Immature natural killer cell (primary cell): Measurements from ENCODE around the gene GFPT2. TPM values are rescaled to one million over a fixed set of nuclear protein-coding genes. Genes with fewer than 3 reads are reported as not detected.

ENCODE experiments used
- DNase-seq, 3 donors: peaks; one replicate each; pipeline ENCODE4 v3.0.0; 2022; ENCODE audit warnings: mixed read lengths in 1 of 3
- H3K27ac Mint-ChIP-seq, 6 donors: one replicate each; pipeline ENCODE4 v1.8.0; 2020; ENCODE audit warnings: mixed read lengths in 6 of 6, mild to moderate bottlenecking in 5 of 6, inconsistent platforms in 4 of 6, moderate library complexity in 3 of 6
- H3K27me3 Mint-ChIP-seq, 3 donors: one replicate each; pipeline ENCODE4 v1.8.0; 2020 to 2021; ENCODE audit warnings: low read depth in 3 of 3, mild to moderate bottlenecking in 3 of 3, mixed read lengths in 3 of 3, moderate library complexity in 3 of 3, inconsistent platforms in 1 of 3
- H3K36me3 Mint-ChIP-seq, 3 donors: one replicate each; pipeline ENCODE4 v1.8.0; 2020; ENCODE audit warnings: mixed read lengths in 3 of 3, inconsistent platforms in 2 of 3, mild to moderate bottlenecking in 2 of 3
- H3K4me1 Mint-ChIP-seq, 2 donors: one replicate each; pipeline ENCODE4 v1.8.0; 2020; ENCODE audit warnings: inconsistent platforms in 2 of 2, mild to moderate bottlenecking in 2 of 2, mixed read lengths in 2 of 2, moderate library complexity in 1 of 2
- H3K4me3 Mint-ChIP-seq, 5 donors: one replicate each; pipeline ENCODE4 v1.8.0; 2020; ENCODE audit warnings: mild to moderate bottlenecking in 5 of 5, mixed read lengths in 5 of 5, inconsistent platforms in 3 of 5, moderate library complexity in 3 of 5
- H3K9me3 Mint-ChIP-seq, 6 donors: one replicate each; pipeline ENCODE4 v1.8.0; 2020; ENCODE audit warnings: mild to moderate bottlenecking in 6 of 6, mixed read lengths in 6 of 6, inconsistent platforms in 4 of 6, moderate library complexity in 3 of 6
- polyA plus RNA-seq, 3 donors: library from polyadenylated mRNA; unstranded; fragments of 300-500 nt; fragmentation: Illumina TruSeq; gene quantifications; one replicate each; pipeline ENCODE4 v1.2.3, GENCODE V29; 2021

The GFPT2 gene
- polyA plus RNA-seq, 3 donors from 2014 or later = not detected

GRCh38 chr5:180291943-180292831 is 60.9 kb downstream of the GFPT2 start, which contains the start of gene MAPK9:
MAPK9 (minus strand) TSS chr5:180292083; CDS start chr5:180280561, 11,522 bp downstream.
- peak; percentile 84 to 88 (median 87) for DNase-seq
- Mint-ChIP-seq H3K9me3 (no peaks in the 10 kb centered on the region), H3K4me3 (peak within 1 kb of the TSS; percentile 95 to 99 (median 97)), H3K27ac (peak within 1 kb of the TSS; percentile 93 to 100 (median 98)), H3K36me3 (no peaks in the 10 kb centered on the region), H3K4me1 (peaks cover 34 to 49% of the 10 kb centered on the region in 2 donors), H3K27me3 (peaks cover 11 to 17% (median 12%) of the 10 kb centered on the region in 3 donors)

DNA sequence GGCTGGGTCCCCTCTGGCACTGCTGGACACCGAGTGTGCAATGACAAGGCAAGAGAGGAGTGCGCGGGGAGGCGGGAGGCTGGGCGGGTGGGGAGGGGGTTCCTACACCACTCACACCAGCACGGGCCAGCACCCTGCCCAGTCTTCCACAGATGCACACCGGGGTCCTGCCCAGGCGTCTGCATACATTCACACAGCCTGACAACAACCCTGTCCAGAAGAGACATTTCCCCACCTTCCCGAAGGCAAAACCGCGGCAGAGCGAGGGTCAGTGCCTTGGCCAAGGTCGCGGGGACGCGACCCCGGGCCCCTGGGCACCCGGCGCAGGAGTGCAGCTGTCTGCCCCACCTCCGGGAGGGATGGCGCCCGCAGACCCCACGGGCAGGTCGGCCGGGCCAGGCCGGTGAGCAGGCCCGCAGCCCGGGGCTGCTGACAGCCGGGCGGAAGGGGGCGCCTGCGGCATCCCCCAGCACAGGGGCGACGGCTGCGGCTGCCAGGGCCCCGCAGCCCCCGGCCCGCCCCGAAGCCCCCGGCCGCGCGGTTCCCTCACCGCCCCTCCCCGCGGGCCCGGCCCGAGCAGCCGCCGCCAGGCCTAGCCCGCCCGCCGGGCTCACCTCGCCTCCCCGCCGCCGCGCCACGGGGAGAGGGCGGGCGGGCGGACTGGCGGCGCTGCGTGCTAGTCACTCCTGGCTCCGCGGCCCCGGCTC is 61.7 kb downstream of the GFPT2 start:
- Mint-ChIP-seq H3K36me3 (peaks cover 0 to 6% (median 0%) of the 10 kb centered on the region in 3 donors), H3K4me3 (peak overlapping the region; percentile 83 to 93 (median 89)), H3K9me3 (no peaks in the 10 kb centered on the region), H3K4me1 (peaks cover 28 to 56% of the 10 kb centered on the region in 2 donors), H3K27ac (peak overlapping the region; percentile 69 to 95 (median 84)), H3K27me3 (peaks cover 11 to 17% (median 12%) of the 10 kb centered on the region in 3 donors)
- no peak for DNase-seq

DNA sequence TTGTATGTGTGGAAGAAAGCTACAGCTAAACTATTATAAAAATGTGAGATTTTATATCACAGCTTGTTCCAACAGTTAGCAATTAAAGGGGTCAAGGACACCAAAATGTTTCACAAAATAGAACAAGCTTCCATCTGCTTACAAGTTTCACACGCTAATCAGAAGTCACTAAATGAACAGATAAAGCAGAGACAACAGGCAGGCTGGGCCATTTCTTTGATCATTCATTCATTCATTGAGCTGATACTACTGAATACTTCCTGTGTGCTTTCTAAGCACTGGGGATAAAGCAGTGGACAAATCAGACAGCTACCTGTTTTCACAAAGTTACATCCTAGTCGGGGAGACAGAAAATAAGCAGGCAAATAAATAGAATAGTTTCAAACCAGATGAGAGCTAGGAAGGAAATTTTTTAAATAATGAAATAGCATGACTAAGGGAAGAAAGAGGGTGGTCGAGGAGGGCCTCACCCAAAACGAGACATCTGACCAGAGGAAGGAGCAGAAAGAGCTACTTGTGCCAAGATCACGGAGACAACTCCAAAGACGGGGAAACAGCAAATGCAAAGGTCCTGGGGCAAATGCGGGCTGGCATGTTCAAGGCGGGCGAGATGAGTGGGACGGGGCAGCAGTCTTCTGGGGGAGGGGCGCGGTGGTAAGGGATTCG is 62.4 kb downstream of the GFPT2 start:
- no peaks in the 10 kb centered on the region for H3K9me3 Mint-ChIP-seq
- H3K4me1 Mint-ChIP-seq = peaks cover 28 to 56% of the 10 kb centered on the region in 2 donors
- H3K27ac Mint-ChIP-seq = peak overlapping the region; percentile 69 to 95 (median 84)
- DNase-seq = no peak
- peak overlapping the region; percentile 83 to 93 (median 89) for H3K4me3 Mint-ChIP-seq
- peaks cover 0 to 8% (median 0%) of the 10 kb centered on the region in 3 donors for H3K36me3 Mint-ChIP-seq
- H3K27me3 Mint-ChIP-seq = peaks cover 11 to 17% (median 12%) of the 10 kb centered on the region in 3 donors

DNA sequence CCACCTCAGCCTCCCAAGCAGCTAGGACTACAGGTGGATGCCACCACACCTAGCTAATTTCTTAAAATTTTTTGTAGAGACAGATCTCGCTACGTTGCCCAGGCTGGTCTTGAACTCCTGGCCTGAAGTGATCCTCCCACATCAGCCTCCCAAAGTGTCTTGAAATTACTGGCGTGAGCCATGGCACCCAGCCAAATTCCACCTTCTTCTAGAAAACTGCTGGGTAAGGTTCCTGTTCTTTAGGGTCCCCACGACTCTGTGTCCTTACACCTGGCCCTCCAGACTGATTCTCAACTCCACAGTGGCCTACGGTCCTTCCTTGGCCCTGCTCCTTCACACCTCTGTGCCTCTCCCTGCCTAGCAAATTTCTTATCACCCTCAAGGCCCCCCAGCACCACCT is 63.2 kb downstream of the GFPT2 start:
- peak overlapping the region; percentile 48 to 93 (median 89) for H3K4me3 Mint-ChIP-seq
- H3K27me3 Mint-ChIP-seq = peaks cover 11 to 17% (median 12%) of the 10 kb centered on the region in 3 donors
- peak overlapping the region in 4 of 6 donors; percentile 41 to 91 (median 74) for H3K27ac Mint-ChIP-seq
- H3K36me3 Mint-ChIP-seq = peaks cover 0 to 8% (median 0%) of the 10 kb centered on the region in 3 donors
- H3K4me1 Mint-ChIP-seq = peaks cover 33 to 56% of the 10 kb centered on the region in 2 donors
- DNase-seq = no peak
- H3K9me3 Mint-ChIP-seq = no peaks in the 10 kb centered on the region

DNA sequence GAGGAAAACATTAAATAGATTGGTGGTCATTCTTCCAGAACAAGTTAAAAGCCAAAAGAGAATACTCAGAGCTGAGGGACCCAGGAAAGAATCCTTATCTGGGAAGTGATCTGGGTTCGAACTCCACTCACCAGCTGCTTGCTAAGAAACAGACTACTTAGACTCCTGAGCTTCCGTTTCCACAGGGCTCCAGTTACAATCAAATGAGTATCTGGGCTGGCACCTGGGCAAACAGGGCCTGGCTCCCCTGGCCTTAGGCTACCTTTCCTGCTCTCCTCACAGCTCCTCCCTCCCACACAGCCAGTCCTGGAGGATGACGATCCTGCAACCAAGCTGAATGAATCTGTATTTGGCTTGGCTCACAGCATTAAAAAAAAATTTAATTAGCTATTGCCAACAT is 63.7 kb downstream of the GFPT2 start:
- H3K27ac Mint-ChIP-seq = no peak overlapping the region
- DNase-seq = no peak
- H3K27me3 Mint-ChIP-seq = peaks cover 11 to 17% (median 12%) of the 10 kb centered on the region in 3 donors
- H3K36me3 Mint-ChIP-seq = peaks cover 0 to 12% (median 0%) of the 10 kb centered on the region in 3 donors
- peak overlapping the region in 3 of 5 donors; percentile 6 to 27 (median 6) for H3K4me3 Mint-ChIP-seq
- H3K9me3 Mint-ChIP-seq = no peaks in the 10 kb centered on the region
- H3K4me1 Mint-ChIP-seq = peaks cover 34 to 56% of the 10 kb centered on the region in 2 donors

GRCh38 chr5:180287868-180288267 is 65.3 kb downstream of the GFPT2 start:
- H3K4me3 Mint-ChIP-seq = no peak overlapping the region
- H3K9me3 Mint-ChIP-seq = no peaks in the 10 kb centered on the region
- H3K36me3 Mint-ChIP-seq = peaks cover 4 to 19% (median 5%) of the 10 kb centered on the region in 3 donors
- peaks cover 25 to 45% of the 10 kb centered on the region in 2 donors for H3K4me1 Mint-ChIP-seq
- H3K27me3 Mint-ChIP-seq = peaks cover 7 to 11% (median 7%) of the 10 kb centered on the region in 3 donors
- no peak overlapping the region for H3K27ac Mint-ChIP-seq
- DNase-seq = no peak

DNA sequence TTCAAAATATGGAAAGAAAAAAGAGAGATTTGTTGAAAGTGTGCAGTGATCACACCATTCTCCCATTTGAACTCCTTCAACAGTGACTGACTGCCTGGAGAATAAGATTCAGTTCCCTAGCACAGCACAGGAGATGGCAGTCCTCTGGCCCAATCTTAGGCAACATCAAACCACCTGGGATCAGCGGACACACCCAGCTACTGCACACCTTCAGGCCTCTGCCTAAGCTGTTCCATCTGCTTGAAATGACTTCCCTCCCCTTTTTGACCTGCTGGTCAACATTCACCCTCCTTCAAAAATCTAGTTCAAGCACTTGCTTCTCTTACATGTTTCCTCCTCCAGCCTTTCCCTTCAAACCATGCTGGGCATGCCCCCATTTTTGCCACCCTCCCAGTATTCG is 65.7 kb downstream of the GFPT2 start:
- no peak overlapping the region for H3K27ac Mint-ChIP-seq
- H3K4me3 Mint-ChIP-seq = no peak overlapping the region
- no peak for DNase-seq
- peaks cover 21 to 41% of the 10 kb centered on the region in 2 donors for H3K4me1 Mint-ChIP-seq
- H3K9me3 Mint-ChIP-seq = no peaks in the 10 kb centered on the region
- H3K27me3 Mint-ChIP-seq = peaks cover 3 to 6% (median 3%) of the 10 kb centered on the region in 3 donors
- H3K36me3 Mint-ChIP-seq = peaks cover 4 to 23% (median 6%) of the 10 kb centered on the region in 3 donors

DNA sequence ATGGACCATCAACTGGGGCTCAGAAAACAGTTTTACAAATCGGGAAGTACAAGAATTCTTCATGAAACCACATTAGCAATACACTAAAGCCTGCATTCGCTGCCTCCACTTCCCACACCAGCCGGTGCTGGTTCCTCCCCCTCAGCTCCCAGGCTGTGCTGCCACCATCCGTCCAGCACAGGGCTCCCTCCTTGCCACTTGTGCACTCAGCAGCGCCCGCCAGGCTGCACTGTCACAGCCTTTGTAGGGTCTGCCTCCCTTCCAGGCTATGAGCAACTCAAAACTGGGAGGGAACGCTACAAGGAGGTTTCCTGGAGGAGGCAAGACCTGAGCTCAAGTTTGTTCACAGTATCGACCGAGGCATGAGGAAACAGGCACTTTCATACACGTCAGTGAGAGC is 69.0 kb downstream of the GFPT2 start:
- Mint-ChIP-seq H3K27me3 (peaks cover 0 to 2% (median 0%) of the 10 kb centered on the region in 3 donors), H3K4me3 (no peak overlapping the region), H3K4me1 (peaks cover 10 to 34% of the 10 kb centered on the region in 2 donors), H3K9me3 (no peaks in the 10 kb centered on the region), H3K36me3 (peaks cover 14 to 42% (median 16%) of the 10 kb centered on the region in 3 donors), H3K27ac (no peak overlapping the region)
- DNase-seq = no peak

DNA sequence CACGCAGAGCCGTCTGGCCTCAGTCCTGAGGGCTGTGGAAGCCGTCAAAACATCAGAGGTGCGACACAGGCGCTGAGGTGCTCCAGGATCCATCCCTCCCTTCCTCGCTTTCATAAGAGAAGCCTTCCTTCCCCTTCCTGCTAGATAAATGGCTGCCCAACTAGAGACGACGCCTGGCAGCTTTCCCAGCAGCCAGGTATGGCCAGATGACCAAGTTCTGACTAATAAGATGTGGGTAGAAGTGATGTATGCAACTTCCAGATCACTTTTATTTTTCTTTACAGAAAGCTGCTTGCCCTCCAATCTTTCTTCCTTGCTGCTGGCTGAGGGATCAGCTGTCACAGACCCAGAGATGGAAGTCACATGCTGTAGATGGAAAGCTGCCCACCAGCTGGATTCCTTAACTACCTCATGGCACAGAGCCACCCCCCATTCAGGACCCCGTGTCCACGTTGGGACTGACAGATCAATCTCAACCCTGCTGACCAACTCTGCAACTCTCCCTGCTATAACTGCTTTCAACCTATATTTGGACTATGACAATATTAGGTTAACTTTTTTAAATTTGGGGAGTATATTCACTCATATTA is 70.0 kb downstream of the GFPT2 start:
- DNase-seq = no peak
- H3K4me3 Mint-ChIP-seq = no peak overlapping the region
- H3K36me3 Mint-ChIP-seq = peaks cover 17 to 47% (median 20%) of the 10 kb centered on the region in 3 donors
- peaks cover 10 to 25% of the 10 kb centered on the region in 2 donors for H3K4me1 Mint-ChIP-seq
- H3K27me3 Mint-ChIP-seq = peaks cover 0 to 2% (median 0%) of the 10 kb centered on the region in 3 donors
- H3K27ac Mint-ChIP-seq = no peak overlapping the region
- no peaks in the 10 kb centered on the region for H3K9me3 Mint-ChIP-seq

DNA sequence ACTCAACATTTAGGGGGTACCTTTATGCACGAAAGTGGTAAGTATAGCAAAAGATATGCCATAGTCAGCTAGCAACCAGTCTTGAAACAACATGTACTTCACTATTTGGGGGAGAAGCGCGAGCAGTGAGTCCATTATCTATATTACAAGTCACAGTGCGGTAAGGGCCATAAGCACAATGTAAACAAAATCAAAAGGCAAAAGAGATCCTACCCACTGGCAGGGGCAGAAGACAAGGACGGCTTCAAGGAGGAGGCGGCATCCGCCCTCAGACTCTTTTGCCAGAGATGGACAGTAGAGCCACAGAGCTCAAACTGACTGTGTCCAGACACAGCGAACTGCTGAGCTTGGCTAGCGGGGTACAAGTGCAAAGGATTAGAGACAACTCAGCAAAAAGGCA is 70.9 kb downstream of the GFPT2 start:
- peaks cover 0 to 2% (median 0%) of the 10 kb centered on the region in 3 donors for H3K27me3 Mint-ChIP-seq

DNA sequence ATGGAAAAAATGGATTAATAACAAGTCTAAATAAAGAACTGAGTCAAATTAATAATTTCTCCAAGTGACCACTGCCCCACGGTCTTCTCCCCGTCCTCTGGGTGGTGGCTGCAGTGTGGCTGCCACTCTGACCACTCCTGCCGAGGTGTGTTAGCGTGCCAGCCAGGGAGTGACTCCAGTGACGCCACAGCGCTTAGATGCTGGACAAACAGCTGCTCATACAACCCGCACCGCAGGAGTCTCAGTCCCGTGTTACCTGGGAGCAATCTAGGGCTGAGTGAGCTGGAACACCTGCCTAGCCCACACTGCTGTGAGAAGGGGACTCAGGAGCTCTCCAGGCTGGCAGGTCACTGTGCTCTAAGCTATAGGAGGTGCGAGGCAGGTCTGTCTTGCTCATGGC is 71.4 kb downstream of the GFPT2 start:
- peaks cover 24 to 57% (median 33%) of the 10 kb centered on the region in 3 donors for H3K36me3 Mint-ChIP-seq
- H3K27ac Mint-ChIP-seq = no peak overlapping the region
- no peaks in the 10 kb centered on the region for H3K9me3 Mint-ChIP-seq
- H3K4me3 Mint-ChIP-seq = no peak overlapping the region
- H3K4me1 Mint-ChIP-seq = peaks cover 7 to 12% of the 10 kb centered on the region in 2 donors
- DNase-seq = no peak
- H3K27me3 Mint-ChIP-seq = peaks cover 0 to 2% (median 0%) of the 10 kb centered on the region in 3 donors

More for the DNA sequence above, 70.9 kb downstream of the GFPT2 start:
- no peak for DNase-seq
- Mint-ChIP-seq H3K4me3 (no peak overlapping the region), H3K36me3 (peaks cover 19 to 56% (median 28%) of the 10 kb centered on the region in 3 donors), H3K4me1 (peaks cover 7 to 18% of the 10 kb centered on the region in 2 donors), H3K9me3 (no peaks in the 10 kb centered on the region), H3K27ac (peak overlapping the region in 2 of 6 donors; percentile 6 to 81)

- no peak overlapping the region for H3K27ac Mint-ChIP-seq
- no peaks in the 10 kb centered on the region for H3K4me1 Mint-ChIP-seq
- H3K36me3 Mint-ChIP-seq = peaks cover 36 to 60% (median 57%) of the 10 kb centered on the region in 3 donors
- H3K4me3 Mint-ChIP-seq = no peak overlapping the region
- H3K27me3 Mint-ChIP-seq = peaks cover 0 to 3% (median 0%) of the 10 kb centered on the region in 3 donors
- no peak for DNase-seq
- no peaks in the 10 kb centered on the region for H3K9me3 Mint-ChIP-seq
Measured at GRCh38 chr5:180274695-180275094, 78.4 kb downstream of the GFPT2 start.

GRCh38 chr5:180271221-180271620 is 81.9 kb downstream of the GFPT2 start:
- no peaks in the 10 kb centered on the region for H3K4me1 Mint-ChIP-seq
- no peak overlapping the region for H3K4me3 Mint-ChIP-seq
- peaks cover 0 to 1% (median 0%) of the 10 kb centered on the region in 3 donors for H3K27me3 Mint-ChIP-seq
- peaks cover 39 to 62% (median 52%) of the 10 kb centered on the region in 3 donors for H3K36me3 Mint-ChIP-seq
- no peak overlapping the region for H3K27ac Mint-ChIP-seq
- peaks cover 4 to 13% (median 5%) of the 10 kb centered on the region in 6 donors for H3K9me3 Mint-ChIP-seq
- no peak for DNase-seq
